Measurements from ENCODE around the gene NEK9.

NEK9 gene

DNA sequence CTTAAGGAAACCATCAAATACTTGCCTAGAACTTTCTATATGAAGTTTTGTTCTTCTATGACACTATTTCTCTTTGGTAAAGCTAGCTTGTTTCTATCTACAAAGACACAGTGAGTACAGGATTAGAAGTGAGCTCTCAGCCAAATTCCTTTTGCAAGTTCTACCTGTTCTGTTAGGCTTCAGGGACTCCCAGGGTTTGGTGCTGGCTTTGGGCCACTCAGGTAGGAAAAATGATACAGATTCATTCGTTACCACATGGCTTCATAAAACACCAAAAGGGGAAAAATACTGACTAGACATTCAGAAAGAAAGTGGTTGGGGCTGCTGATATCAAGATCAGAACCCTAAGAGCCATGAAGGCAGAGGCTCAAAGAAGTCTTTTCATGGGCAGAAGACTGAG, 43.6 kb downstream of the NEK9 start:
- no peak overlapping the region for H3K4me3 ChIP-seq (ENCODE audit: low read depth, low read length)
- TF ChIP-seq, protein P1, sequence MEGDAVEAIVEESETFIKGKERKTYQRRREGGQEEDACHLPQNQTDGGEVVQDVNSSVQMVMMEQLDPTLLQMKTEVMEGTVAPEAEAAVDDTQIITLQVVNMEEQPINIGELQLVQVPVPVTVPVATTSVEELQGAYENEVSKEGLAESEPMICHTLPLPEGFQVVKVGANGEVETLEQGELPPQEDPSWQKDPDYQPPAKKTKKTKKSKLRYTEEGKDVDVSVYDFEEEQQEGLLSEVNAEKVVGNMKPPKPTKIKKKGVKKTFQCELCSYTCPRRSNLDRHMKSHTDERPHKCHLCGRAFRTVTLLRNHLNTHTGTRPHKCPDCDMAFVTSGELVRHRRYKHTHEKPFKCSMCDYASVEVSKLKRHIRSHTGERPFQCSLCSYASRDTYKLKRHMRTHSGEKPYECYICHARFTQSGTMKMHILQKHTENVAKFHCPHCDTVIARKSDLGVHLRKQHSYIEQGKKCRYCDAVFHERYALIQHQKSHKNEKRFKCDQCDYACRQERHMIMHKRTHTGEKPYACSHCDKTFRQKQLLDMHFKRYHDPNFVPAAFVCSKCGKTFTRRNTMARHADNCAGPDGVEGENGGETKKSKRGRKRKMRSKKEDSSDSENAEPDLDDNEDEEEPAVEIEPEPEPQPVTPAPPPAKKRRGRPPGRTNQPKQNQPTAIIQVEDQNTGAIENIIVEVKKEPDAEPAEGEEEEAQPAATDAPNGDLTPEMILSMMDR (IDR thresholded peaks at IDR 0.05; ENCODE audit: borderline replicate concordance, insufficient read depth, low read depth, low read length), result no peak

DNA sequence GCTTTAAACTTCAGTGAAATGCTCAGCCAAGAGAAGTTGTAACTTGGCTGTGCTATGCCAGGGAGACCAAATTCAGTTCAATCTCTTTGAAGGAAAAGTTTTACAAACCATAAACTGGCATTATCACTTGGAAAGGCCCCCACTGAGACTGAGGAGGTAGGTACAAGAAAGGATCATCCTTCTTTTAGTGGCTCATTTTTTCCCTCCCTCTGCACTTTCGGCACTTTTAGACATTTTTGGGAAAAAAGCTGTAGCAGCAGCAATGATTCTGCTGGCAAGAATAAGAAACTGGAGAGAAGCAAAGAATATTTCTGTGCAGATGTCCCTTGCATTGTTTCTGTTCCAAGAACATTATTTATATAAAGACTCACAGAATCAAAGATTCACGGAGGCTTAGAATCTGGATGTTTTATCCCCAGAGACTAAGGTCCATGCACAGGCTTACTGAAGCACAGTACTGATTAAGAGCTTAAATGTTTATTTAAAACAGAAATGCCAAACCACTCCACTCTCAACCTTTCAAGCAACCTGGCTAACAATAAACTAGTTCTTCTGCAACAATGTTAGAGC, 45.1 kb downstream of the NEK9 start:
- TF ChIP-seq, protein P1 (IDR thresholded peaks at IDR 0.05; ENCODE audit: borderline replicate concordance, insufficient read depth, low read depth, low read length), result no peak
- H3K4me3 ChIP-seq (ENCODE audit: low read depth, low read length), result no peak overlapping the region

DNA sequence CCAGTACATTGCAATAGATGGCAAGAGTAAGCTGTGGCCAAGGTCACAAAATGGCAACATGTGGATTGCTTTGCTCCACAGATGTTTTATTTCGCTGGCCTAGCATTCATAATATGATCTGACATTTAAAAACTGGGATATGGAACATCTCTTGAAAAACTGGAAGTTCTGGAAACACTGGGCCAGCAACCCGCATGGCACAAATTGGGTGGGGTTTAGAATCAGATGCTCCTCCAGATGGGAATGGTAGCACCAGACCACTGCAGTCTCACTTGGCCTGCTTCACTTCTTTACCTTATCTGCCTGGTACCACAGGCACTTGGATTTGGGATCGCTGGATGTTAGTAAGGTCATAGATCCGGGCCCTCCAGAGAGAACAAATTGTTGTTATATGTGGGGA, 47.3 kb downstream of the NEK9 start:
- no peak overlapping the region for H3K4me3 ChIP-seq (ENCODE audit: low read depth, low read length)
- TF ChIP-seq, protein P1 (IDR thresholded peaks at IDR 0.05; ENCODE audit: borderline replicate concordance, insufficient read depth, low read depth, low read length), result no peak

DNA sequence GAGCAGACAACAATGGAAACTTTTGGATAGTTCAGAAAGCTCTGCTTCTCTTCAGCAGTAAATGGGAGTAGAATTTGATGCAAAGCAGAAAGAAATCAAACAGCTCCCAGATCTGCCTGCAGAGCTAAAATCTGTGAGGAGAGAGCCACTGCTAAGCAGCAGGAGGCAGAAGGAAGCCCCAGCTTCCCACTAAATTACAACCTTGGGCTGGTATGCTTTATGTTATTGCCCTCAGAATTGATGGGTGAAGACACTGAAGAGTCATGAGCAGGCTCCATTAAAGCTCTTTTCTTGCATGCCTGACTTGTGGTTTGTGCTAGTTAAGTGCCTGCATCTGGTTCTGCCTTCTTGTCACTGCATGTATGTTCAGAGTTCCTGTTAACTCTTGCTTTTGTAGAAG, 49.1 kb downstream of the NEK9 start:
- H3K4me3 ChIP-seq (ENCODE audit: low read depth, low read length), result no peak overlapping the region
- TF ChIP-seq, protein P1 (IDR thresholded peaks at IDR 0.05; ENCODE audit: borderline replicate concordance, insufficient read depth, low read depth, low read length), result no peak

DNA sequence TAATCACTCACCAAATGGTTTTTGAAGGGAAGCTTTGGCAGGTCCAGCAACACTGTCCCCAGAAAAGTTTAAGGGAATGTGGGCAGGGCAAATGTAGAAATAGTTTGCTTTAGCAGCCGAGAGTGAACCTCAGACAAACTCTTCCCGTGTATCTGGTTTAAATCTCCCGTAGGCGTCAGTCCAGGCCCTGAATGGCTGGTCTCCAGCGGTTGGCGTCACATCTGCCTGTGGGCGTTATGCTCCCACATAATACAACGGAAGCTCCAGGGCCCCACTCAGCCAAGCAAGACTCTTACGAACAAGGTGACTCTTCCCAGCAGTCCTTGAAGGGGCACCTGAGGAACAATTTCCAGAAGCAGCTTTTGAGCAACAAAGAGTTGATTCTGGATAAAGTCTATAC, 56.5 kb downstream of the NEK9 start:
- no peak overlapping the region for H3K4me3 ChIP-seq (ENCODE audit: low read depth, low read length)
- TF ChIP-seq, protein P1 (IDR thresholded peaks at IDR 0.05; ENCODE audit: borderline replicate concordance, insufficient read depth, low read depth, low read length), result no peak

DNA sequence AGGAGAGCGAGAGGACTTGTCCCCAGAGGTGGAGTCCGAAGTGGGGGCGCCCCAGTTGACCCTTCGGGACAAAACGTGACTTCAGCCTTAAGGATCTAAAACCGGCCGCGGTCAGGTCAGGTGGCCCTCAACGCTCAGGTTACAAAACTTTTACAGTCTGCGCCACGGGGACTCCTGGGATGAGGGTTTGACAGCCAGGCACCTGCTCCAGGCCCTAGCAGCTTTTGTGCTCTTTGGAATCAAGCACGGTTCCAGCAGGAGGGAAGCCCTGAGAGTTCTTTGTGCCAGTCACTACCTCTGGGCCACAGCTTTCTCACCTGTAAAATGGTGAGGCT, 57.1 kb downstream of the NEK9 start:
- H3K4me3 ChIP-seq (ENCODE audit: low read depth, low read length), result peak overlapping the region; percentile 69
- TF ChIP-seq, protein P1 (IDR thresholded peaks at IDR 0.05; ENCODE audit: borderline replicate concordance, insufficient read depth, low read depth, low read length), result no peak

DNA sequence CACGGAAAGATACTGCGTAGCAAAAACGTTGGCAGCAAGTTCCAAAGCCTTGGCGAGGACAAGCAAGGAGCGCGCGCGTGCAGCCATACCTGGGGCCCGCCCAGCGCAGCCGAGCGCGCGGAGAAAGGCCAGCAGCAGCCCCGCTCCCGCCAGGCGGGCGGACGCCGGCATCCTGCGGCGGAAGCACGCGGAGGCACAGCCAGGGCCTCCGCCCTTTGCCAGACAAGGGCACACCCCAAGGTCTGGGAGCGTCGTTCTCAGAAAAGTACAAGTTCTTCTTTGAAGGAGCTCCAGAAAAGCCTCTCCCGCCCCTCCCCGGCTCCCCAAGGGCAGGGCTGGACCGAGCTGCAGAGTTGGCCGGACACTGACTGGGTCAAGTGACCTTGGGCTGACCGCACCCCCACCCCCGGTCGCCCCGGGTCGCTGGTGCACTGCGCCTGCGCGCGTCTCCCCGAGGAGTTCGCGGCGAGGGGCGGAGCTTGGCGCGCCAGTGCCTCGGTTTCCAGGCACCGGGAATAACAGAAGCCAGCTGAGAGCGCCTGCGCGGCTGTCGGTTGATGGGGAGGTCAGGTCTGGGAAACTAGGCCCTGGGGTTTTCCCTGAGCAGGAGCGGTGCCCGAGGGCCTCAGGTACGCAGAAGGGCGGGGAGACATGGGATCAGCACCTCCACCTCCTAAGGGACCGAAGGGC, 57.6 kb downstream of the NEK9 start, which contains the start of gene ZC2HC1C:
Gene ZC2HC1C, plus strand, starts transcription at position 521 of the 690 bp plus-strand sequence. CDS start 933 bp downstream, outside the sequence.
- TF ChIP-seq, protein P1 (IDR thresholded peaks at IDR 0.05; ENCODE audit: borderline replicate concordance, insufficient read depth, low read depth, low read length), result no peak
- peak within 1 kb of the TSS; percentile 69 for H3K4me3 ChIP-seq (ENCODE audit: low read depth, low read length)
